D721Med (cell line): ENCODE data around the gene RGS7.

ENCODE experiments used
- DNase-seq: peaks from one replicate; pipeline ENCODE4 v3.0.0; 2011; ENCODE audit warnings: low spot score; ENCODE audit not compliant: insufficient read length
- FAIRE-seq: peaks from 2 replicates; lab custom pipeline; 2011; peaks lifted over from hg19 to GRCh38; lab: Jason Lieb, UNC
- TF ChIP-seq, protein P1 (sequence below): IDR thresholded peaks from 2 replicates; pipeline ENCODE4 v1.5.1; 2012; ENCODE audit warnings: mild to moderate bottlenecking, control low read depth; ENCODE audit not compliant: insufficient read depth; ENCODE audit errors: missing control alignments

RGS7 gene

DNA sequence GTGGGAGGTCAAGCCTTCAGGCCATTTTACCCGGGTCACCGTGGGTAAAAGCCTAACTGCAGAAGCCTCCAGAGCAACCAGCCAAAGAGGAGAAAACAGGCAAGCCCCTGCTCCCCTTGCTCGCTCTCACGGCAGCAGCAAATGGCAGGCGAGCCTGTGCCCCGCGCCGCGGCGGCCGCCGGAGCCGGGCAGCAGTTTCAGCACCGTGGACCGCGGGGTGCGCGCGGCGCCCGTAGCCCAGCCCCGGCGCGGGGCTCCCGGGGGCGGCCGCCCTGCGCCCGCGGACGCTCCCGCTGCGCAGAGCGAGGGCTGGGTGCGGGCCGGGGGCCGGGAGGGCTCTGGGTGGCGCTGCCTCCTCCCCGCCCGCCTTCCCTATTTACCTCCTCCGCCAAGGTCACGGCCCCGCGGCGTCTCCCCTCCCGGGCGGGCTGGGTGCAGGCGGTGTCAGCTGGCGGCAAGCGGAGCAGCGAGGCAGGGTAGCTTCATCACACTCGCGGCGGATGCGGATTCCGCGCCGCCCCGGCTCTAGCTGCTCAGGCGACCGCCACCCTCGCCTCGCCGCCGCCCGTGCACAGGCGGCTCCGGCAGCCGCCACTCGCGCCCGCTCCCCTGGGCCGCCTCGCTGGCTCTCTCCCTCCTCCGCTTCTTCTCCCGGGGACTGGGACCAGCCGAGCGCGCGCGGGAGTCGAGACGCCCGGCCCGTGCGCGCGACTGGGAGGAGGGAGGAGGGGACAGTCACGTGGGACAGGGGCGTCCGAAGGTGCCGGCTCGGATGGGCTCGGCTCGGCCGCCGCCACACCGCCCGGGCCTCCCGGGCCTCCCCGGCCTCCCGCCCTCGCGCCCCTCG, at the start of gene RGS7:
RGS7 (minus strand) TSS at position 687 of the 847 bp plus-strand sequence.
- FAIRE-seq (no peak), DNase-seq (peak; percentile 84)
- TF ChIP-seq, protein P1, sequence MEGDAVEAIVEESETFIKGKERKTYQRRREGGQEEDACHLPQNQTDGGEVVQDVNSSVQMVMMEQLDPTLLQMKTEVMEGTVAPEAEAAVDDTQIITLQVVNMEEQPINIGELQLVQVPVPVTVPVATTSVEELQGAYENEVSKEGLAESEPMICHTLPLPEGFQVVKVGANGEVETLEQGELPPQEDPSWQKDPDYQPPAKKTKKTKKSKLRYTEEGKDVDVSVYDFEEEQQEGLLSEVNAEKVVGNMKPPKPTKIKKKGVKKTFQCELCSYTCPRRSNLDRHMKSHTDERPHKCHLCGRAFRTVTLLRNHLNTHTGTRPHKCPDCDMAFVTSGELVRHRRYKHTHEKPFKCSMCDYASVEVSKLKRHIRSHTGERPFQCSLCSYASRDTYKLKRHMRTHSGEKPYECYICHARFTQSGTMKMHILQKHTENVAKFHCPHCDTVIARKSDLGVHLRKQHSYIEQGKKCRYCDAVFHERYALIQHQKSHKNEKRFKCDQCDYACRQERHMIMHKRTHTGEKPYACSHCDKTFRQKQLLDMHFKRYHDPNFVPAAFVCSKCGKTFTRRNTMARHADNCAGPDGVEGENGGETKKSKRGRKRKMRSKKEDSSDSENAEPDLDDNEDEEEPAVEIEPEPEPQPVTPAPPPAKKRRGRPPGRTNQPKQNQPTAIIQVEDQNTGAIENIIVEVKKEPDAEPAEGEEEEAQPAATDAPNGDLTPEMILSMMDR, result no peak

DNA sequence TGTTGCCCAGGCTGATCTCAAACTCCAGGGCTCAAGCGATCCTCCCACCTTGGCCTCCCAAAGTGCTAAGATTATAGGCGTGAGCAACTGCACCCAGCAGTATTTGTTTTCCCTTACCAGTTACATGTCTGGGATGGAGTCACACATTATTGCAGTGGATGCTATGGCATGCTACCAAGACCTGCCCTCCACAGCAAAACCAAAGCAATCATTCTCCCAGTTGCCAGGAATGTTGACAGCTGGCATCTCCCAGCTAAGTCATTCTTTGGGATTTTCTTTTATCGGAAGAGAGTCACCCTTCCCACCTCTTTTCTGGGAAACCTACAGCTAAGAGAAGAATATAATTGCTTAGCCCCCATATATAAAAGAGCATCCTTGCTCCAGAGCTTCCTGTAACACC, 49.4 kb upstream of the RGS7 start:
- FAIRE-seq, result no peak
- no peak for DNase-seq
- TF ChIP-seq, protein P1, result no peak

DNA sequence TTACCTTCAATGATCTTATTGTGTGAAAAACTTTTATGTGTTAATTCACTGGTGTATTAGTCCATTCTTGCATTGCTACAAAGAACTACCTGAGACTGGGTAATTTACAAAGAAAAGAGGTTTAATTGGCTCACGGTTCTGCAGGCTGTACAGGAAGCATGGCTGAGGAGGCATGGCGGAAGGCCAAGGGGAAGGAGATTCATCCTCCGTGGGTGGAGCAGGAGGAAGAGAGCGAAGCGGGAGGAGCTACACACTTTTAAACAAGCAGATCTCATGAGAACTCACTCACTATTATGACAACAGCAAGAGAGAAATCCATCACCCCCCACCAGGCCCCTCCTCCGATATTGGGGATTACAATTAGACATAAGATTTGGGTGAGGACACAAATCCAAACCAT, 44.2 kb upstream of the RGS7 start:
- TF ChIP-seq, protein P1, result no peak
- FAIRE-seq, result no peak
- DNase-seq, result no peak

DNA sequence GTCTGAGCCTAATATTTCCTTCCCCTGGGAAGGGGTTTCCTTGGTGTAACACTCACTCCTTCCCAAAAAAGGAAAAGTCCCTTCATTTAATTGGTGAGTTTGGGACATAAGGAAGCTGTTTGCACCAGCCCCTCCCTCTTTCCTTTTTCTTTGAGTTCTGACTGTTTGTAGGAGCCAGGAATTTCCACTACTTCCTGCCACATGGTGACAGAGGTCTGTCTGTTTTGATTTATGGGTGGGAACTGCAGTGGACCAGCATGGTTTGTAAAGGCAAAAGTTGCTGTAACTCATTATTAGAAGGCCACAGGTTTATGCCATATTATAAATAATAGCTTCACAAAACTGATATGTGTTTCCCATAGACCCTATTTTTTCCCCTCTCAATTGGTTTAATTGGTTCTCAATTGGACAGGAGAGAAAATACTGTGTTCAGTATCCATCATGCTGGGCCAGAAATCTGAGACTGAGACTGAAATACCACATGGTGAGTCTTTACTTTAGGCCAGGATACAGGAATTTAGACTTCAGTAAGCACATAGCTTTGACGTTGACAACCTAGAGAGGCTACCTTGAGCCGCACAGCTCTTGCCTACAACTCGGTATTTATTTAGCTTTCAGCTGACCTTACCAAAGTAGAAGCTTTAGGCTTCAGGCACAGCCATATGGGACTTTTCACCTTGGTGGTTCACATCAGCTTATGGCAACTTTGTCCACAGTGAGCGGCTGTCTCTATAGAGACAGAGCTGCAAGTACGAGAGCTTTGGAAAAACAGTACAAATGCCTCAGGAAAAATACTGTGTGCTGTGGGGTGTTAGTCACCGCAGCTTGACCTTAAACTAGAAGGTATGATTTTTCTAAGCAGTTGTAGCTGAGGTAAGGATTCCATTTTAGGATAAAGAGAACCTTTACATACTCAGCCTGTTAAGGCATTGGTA, 40.0 kb upstream of the RGS7 start:
- TF ChIP-seq, protein P1, result no peak
- no peak for FAIRE-seq
- DNase-seq, result no peak

DNA sequence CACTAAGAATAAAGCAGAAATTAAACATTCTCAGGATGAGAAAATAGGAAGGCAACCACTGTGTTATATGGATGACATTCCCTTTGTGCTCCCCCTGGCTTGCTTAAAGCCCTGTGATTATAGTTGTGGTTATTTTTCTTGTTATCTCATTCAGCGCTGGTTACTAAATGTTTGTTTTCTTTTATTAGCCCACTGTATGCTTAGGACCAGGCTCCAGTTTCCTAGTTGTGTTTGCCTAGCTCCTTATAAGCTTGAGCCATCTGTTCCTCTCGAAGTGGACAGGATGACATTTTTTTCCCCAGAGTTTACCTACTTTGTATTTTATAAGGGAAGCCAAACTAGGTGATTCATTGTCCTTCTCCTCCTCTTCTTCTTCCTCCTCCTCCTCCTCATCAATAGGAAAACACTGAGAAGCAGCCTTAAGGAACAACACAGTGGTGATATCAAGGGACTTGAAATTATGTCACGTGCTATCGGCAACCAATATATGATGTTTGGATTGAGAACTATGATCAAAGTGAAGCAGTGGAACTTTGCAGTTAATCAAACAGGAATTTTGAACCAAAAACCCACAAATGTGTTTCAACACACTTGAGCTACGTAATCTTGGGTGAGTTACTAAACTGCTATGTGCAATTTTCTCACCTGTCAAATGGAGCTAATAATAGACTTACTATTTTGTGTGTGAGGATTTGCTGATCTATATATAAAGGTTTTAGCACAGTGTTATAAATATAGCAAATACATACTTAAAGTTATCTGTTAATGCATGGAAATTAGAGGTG, 35.1 kb upstream of the RGS7 start:
- peak; percentile 84 for FAIRE-seq
- DNase-seq, result no peak
- TF ChIP-seq, protein P1, result no peak

DNA sequence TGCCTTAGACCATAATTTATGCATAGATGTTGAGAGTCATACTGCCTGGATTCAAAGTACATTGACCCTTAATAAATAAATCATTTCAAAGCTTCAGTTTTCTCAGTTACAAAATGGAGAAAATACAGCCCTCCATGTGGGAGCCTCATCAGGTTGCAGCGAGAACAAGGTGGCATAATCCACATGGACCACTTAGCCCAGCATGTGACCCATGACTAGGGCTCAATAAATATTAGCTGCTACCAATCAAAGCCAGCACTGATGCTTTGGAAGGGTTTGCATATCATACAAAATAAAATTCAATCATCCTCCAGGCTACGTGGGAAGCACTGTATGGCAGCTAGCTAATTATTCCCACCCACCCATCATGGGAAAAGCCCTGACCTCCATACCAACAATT, 33.5 kb upstream of the RGS7 start:
- no peak for DNase-seq
- TF ChIP-seq, protein P1, result no peak
- FAIRE-seq, result no peak
